H9 (cell line): Measurements from ENCODE around the gene STKLD1. TPM values are rescaled to one million over a fixed set of nuclear protein-coding genes. Genes with fewer than 3 reads are reported as not detected.

ENCODE experiments used
- DNase-seq: peaks from one replicate; pipeline ENCODE4 v3.0.0-alpha.2; 2017
- H2AFZ ChIP-seq: one replicate; pipeline ENCODE4 v1.6.1; 2013; ENCODE audit warnings: mild to moderate bottlenecking, low read length, control low read depth, moderate library complexity
- H2AK5ac ChIP-seq: 2 replicates; pipeline ENCODE4 v1.6.1; 2013; ENCODE audit warnings: low read length, control low read depth, mixed read lengths; ENCODE audit not compliant: insufficient read length
- H2BK120ac ChIP-seq: one replicate; pipeline ENCODE4 v1.6.1; 2013; ENCODE audit warnings: low read depth, mild to moderate bottlenecking, low read length, control low read depth, inconsistent platforms; ENCODE audit not compliant: poor library complexity, severe bottlenecking
- H2BK12ac ChIP-seq: 2 replicates; pipeline ENCODE4 v1.6.1; 2013; ENCODE audit warnings: low read length, control low read depth, mixed read lengths, low read depth; ENCODE audit not compliant: insufficient read length
- H2BK15ac ChIP-seq: 2 replicates; pipeline ENCODE4 v1.6.1; 2013; ENCODE audit warnings: low read depth, low read length, control low read depth
- H2BK20ac ChIP-seq: one replicate; pipeline ENCODE4 v1.6.1; 2013; ENCODE audit warnings: low read depth, mild to moderate bottlenecking, low read length, control low read depth, inconsistent platforms; ENCODE audit not compliant: poor library complexity, severe bottlenecking
- H2BK5ac ChIP-seq: 2 replicates; pipeline ENCODE4 v1.6.1; 2013; ENCODE audit warnings: low read length, control low read depth, mixed read lengths; ENCODE audit not compliant: insufficient read length
- H3K14ac ChIP-seq: 2 replicates; pipeline ENCODE4 v1.6.1; 2013; ENCODE audit warnings: low read length, control low read depth; ENCODE audit not compliant: insufficient read depth
- H3K18ac ChIP-seq: 2 replicates; pipeline ENCODE4 v1.6.1; 2013; ENCODE audit warnings: low read depth, mild to moderate bottlenecking, mixed read lengths, low read length, control low read depth; ENCODE audit not compliant: insufficient read length
- H3K23ac ChIP-seq: 2 replicates; pipeline ENCODE4 v1.6.1; 2013; ENCODE audit warnings: low read length, control low read depth, mixed read lengths, low read depth; ENCODE audit not compliant: insufficient read length
- H3K23me2 ChIP-seq: 2 replicates; pipeline ENCODE4 v1.6.1; 2013; ENCODE audit warnings: low read depth, mild to moderate bottlenecking, mixed read lengths, low read length, control low read depth; ENCODE audit not compliant: insufficient read length, poor library complexity, severe bottlenecking
- H3K27ac ChIP-seq: 2 replicates; pipeline ENCODE4 v1.5.1; 2013; ENCODE audit warnings: low read length, control low read depth, mixed read lengths, low read depth; ENCODE audit not compliant: insufficient read length
- H3K27me3 ChIP-seq: 2 replicates; pipeline ENCODE4 v1.6.1; 2013; ENCODE audit warnings: low read length, control low read depth, inconsistent platforms; ENCODE audit not compliant: insufficient read depth
- H3K4ac ChIP-seq: 2 replicates; pipeline ENCODE4 v1.6.1; 2013; ENCODE audit warnings: low read depth, mild to moderate bottlenecking, control low read depth, inconsistent platforms, low read length, moderate library complexity
- H3K4me1 ChIP-seq: 2 replicates; pipeline ENCODE4 v1.6.1; 2013; ENCODE audit warnings: low read length, control low read depth, inconsistent platforms; ENCODE audit not compliant: insufficient read depth
- H3K4me2 ChIP-seq: 2 replicates; pipeline ENCODE4 v1.6.1; 2013; ENCODE audit warnings: low read length, control low read depth, mixed read lengths; ENCODE audit not compliant: insufficient read length, insufficient read depth
- H3K56ac ChIP-seq: 2 replicates; pipeline ENCODE4 v1.6.1; 2013; ENCODE audit warnings: low read depth, mild to moderate bottlenecking, mixed read lengths, low read length, control low read depth; ENCODE audit not compliant: insufficient read length
- H3K79me1 ChIP-seq: 2 replicates; pipeline ENCODE4 v1.6.1; 2013; ENCODE audit warnings: low read depth, mild to moderate bottlenecking, moderate library complexity, low read length, control low read depth, inconsistent platforms; ENCODE audit not compliant: insufficient read depth, poor library complexity, severe bottlenecking
- H3K79me2 ChIP-seq: 2 replicates; pipeline ENCODE4 v1.6.1; 2013; ENCODE audit warnings: low read length, control low read depth, inconsistent platforms; ENCODE audit not compliant: insufficient read depth
- H3K9ac ChIP-seq: 2 replicates; pipeline ENCODE4 v1.6.1; 2013; ENCODE audit warnings: low read length, control low read depth, mixed read lengths; ENCODE audit not compliant: insufficient read length; ENCODE audit errors: extremely low read depth
- H3K9me3 ChIP-seq: one replicate; pipeline ENCODE4 v1.6.1; 2013; ENCODE audit warnings: low read depth, low read length, inconsistent platforms; ENCODE audit not compliant: control insufficient read depth
- H3T11ph ChIP-seq: one replicate; pipeline ENCODE4 v1.6.1; 2013; ENCODE audit warnings: mild to moderate bottlenecking, low read length, control low read depth, inconsistent platforms
- H4K20me1 ChIP-seq: one replicate; pipeline ENCODE4 v1.6.1; 2013; ENCODE audit not compliant: control insufficient read depth, insufficient read length, insufficient read depth
- H4K5ac ChIP-seq: 2 replicates; pipeline ENCODE4 v1.6.1; 2013; ENCODE audit warnings: low read depth, mild to moderate bottlenecking, mixed read lengths, low read length, control low read depth; ENCODE audit not compliant: insufficient read length
- H4K8ac ChIP-seq: replicated peaks from 2 replicates; pipeline ENCODE4 v1.6.1; 2013; ENCODE audit warnings: low read length, control low read depth, mixed read lengths, low read depth; ENCODE audit not compliant: insufficient read length
- H4K91ac ChIP-seq: 2 replicates; pipeline ENCODE4 v1.6.1; 2013; ENCODE audit warnings: low read depth, mild to moderate bottlenecking, moderate library complexity, mixed read lengths, low read length, control low read depth; ENCODE audit not compliant: insufficient read length
- H3K27ac Mint-ChIP-seq, 3 experiments: 2 replicates in 2 of 3; 3 replicates in 1 of 3; pipeline ENCODE4 v1.8.0; 2020 to 2021; ENCODE audit warnings: mixed read lengths in 3 of 3, mild to moderate bottlenecking in 1 of 3, moderate library complexity in 1 of 3
- H3K27me3 Mint-ChIP-seq: 2 replicates; pipeline ENCODE4 v1.8.0; 2021; ENCODE audit warnings: low read depth, mild to moderate bottlenecking, moderate library complexity, mixed read lengths
- H3K36me3 Mint-ChIP-seq, 3 experiments: 2 replicates in 2 of 3; 3 replicates in 1 of 3; pipeline ENCODE4 v1.8.0; 2020 to 2021; ENCODE audit warnings: low read depth in 3 of 3, mixed read lengths in 3 of 3; ENCODE audit not compliant: insufficient read depth in 1 of 3
- H3K4me1 Mint-ChIP-seq, 2 experiments: 2 replicates each; pipeline ENCODE4 v1.8.0; 2020; ENCODE audit warnings: mixed read lengths in 2 of 2
- H3K4me3 Mint-ChIP-seq, 2 experiments: 2 replicates in 1 of 2; 3 replicates in 1 of 2; pipeline ENCODE4 v1.8.0; 2020 to 2021; ENCODE audit warnings: mild to moderate bottlenecking in 2 of 2, mixed read lengths in 2 of 2, moderate library complexity in 1 of 2
- H3K9me3 Mint-ChIP-seq, 2 experiments: 2 replicates in 1 of 2; 3 replicates in 1 of 2; pipeline ENCODE4 v1.8.0; 2020; ENCODE audit warnings: mild to moderate bottlenecking in 2 of 2, mixed read lengths in 2 of 2, moderate library complexity in 1 of 2
- WGBS: extraction: QIAGEN DNeasy Blood & Tissue Kit; methylation state at CpG from one replicate; pipeline ENCODE4 v1.1.7; 2013; ENCODE audit warnings: missing lambda C conversion rate, low lambda C conversion rate, mixed read lengths; ENCODE audit not compliant: insufficient read length; ENCODE audit errors: extremely low coverage; 5-methylcytosine and 5-hydroxymethylcytosine counted together
- total RNA-seq: library from RNA; stranded (reverse); gene quantifications from 2 replicates; pipeline ENCODE4 v1.2.1, GENCODE V29; 2021
- TF ChIP-seq, protein P1 (sequence below): fragments of 200-600 bp; sonication (generic); conservative IDR thresholded peaks from 3 replicates; pipeline ENCODE4 v1.8.0; 2021; ENCODE audit warnings: antibody characterized with exemption, mild to moderate bottlenecking

The STKLD1 gene
- total RNA-seq, 1 experiment from 2014 or later: 0.57 TPM

- Mint-ChIP-seq H3K27me3 (no peaks in the 10 kb centered on the region; the same call in 1 of the 2 replicates), H3K9me3 (peaks cover 2 to 3% of the 10 kb centered on the region in 2 experiments; a peak in 3 of 5 replicates), H3K4me1 (peaks cover 27 to 41% of the 10 kb centered on the region in 2 experiments), H3K27ac (peak overlapping the region in 1 of 3 experiments; percentile 62; a peak in 1 of 7 replicates), H3K36me3 (peaks cover 20 to 28% (median 21%) of the 10 kb centered on the region in 3 experiments; a peak in 6 of 7 replicates), H3K4me3 (peak overlapping the region; percentile 94 to 95)
- Histone ChIP-seq H3T11ph (no peak overlapping the region), H4K91ac (no peak overlapping the region), H3K27ac (no peak overlapping the region), H3K14ac (no peak overlapping the region), H3K9me3 (no peaks in the 10 kb centered on the region), H3K23ac (no peak overlapping the region), H2BK120ac (no peak overlapping the region), H3K9ac (no peak overlapping the region), H3K56ac (no peak overlapping the region), H3K4me2 (peak overlapping the region; percentile 13), H4K8ac (no peak overlapping the region), H2BK20ac (no peak overlapping the region), H3K4ac (no peak overlapping the region), H3K27me3 (no peaks in the 10 kb centered on the region), H2BK12ac (no peak overlapping the region), H2AK5ac (no peak overlapping the region), H3K79me1 (peaks cover 6% of the 10 kb centered on the region), H4K5ac (no peak overlapping the region), H3K23me2 (peaks cover 7% of the 10 kb centered on the region), H3K79me2 (peaks cover 4% of the 10 kb centered on the region; the same call in 1 of the 2 replicates), H4K20me1 (no peaks in the 10 kb centered on the region), H3K18ac (no peak overlapping the region), H3K4me1 (peaks cover 5% of the 10 kb centered on the region; the same call in 1 of the 2 replicates), H2AFZ (no peak overlapping the region), H2BK15ac (no peak overlapping the region), H2BK5ac (no peak overlapping the region)
- no peak for DNase-seq
- TF ChIP-seq, protein P1, sequence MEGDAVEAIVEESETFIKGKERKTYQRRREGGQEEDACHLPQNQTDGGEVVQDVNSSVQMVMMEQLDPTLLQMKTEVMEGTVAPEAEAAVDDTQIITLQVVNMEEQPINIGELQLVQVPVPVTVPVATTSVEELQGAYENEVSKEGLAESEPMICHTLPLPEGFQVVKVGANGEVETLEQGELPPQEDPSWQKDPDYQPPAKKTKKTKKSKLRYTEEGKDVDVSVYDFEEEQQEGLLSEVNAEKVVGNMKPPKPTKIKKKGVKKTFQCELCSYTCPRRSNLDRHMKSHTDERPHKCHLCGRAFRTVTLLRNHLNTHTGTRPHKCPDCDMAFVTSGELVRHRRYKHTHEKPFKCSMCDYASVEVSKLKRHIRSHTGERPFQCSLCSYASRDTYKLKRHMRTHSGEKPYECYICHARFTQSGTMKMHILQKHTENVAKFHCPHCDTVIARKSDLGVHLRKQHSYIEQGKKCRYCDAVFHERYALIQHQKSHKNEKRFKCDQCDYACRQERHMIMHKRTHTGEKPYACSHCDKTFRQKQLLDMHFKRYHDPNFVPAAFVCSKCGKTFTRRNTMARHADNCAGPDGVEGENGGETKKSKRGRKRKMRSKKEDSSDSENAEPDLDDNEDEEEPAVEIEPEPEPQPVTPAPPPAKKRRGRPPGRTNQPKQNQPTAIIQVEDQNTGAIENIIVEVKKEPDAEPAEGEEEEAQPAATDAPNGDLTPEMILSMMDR: no peak
- WGBS: no CpG with 5 or more reads among the region's 13 CpGs
Measured at GRCh38 chr9:133419005-133419404, 42.8 kb downstream of the STKLD1 start.
